GM21619 (cell line): ENCODE measurements around the gene AQP1.

Experiments used
- ATAC-seq: cut with Tn5 transposase; IDR thresholded peaks from one replicate; pipeline ENCODE4 v1.9.1; 2021; ENCODE audit not compliant: unreplicated experiment

AQP1 gene

GRCh38 chr7:30905078-30906012 lies 6.3 kb upstream of the AQP1 start:
- ATAC-seq = no peak

GRCh38 chr7:30906014-30906413 lies 5.6 kb upstream of the AQP1 start:
- no peak for ATAC-seq

DNA sequence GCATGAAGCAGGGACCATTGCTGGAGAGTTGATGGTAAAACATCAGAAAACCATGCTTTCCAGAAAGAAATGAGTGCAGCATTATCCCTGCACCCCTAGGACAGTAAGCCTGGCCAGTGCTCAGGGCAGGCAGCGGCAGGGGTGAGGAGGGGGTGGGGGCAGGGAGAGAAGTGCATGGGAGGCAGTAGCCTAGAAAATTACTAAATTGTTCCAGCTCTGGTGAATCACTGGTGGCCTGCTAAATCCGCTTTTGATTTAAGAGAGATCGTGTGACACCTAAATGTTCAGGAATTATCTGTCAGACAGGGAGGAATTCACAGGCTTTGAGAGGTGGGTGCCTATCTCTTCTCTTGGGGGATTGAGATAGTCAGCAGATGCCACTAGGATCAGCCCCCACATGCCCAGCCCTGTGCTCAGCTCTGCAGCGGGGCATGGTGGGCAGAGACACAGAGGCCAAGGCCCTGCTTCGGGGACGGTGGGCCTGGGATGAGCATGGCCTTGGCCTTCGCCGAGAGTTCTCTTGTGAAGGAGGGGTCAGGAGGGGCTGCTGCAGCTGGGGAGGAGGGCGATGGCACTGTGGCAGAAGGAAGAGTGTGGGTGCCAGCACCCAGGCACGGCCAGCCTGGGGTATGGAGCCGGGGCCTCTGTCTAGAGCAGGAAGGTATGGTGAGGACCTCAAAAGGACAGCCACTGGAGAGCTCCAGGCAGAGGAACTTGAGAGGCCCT lies 5.0 kb upstream of the AQP1 start:
- ATAC-seq = no peak

- ATAC-seq = no peak
Observed at GRCh38 chr7:30907527-30908267, 4.0 kb upstream of the AQP1 start.

GRCh38 chr7:30908681-30909080 lies 3.0 kb upstream of the AQP1 start:
- ATAC-seq = no peak

- no peak for ATAC-seq
Observed at GRCh38 chr7:30909431-30909830, 2.2 kb upstream of the AQP1 start.

- ATAC-seq = no peak
Observed at GRCh38 chr7:30910411-30911073, 1.1 kb upstream of the AQP1 start.

- no peak for ATAC-seq
Observed at GRCh38 chr7:30911133-30911532, 520 bp upstream of the AQP1 start.

DNA sequence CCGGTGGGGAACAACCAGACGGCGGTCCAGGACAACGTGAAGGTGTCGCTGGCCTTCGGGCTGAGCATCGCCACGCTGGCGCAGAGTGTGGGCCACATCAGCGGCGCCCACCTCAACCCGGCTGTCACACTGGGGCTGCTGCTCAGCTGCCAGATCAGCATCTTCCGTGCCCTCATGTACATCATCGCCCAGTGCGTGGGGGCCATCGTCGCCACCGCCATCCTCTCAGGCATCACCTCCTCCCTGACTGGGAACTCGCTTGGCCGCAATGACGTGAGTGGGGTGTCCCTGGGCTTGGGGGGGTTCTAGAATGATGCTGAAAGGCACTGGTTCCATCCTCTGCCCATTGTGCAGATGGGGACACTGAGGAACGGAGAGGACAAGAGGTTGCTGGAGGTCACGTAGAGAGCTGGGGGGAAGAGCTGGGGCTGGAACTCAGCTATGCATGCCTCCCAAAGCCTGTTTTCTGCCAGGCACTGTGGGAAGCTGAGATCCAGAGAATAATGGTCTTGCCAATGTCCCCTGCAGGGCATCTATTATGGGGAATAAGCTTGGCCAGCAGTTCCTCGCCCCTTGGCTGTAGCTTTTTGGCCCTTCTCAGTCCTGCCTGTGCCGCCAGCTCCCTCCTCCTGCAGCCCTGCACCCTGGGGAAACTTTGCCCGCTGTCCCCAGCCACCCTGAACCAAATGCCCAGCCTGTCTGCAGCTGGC lies 523 bp downstream of the AQP1 start:
- ATAC-seq = no peak

DNA sequence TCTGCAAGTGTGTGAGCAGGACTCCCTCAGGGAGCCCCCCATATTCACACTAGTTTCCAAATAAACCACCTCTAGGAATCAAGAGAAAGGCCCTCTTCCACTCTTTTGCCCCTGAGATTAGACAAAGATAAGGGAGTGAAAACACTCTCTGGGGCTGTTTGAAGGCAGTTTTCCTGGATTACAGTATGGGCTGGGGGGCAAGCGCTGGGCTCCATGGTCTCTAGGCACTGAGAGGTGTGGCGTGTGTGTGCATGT lies 1.0 kb downstream of the AQP1 start:
- no peak for ATAC-seq

DNA sequence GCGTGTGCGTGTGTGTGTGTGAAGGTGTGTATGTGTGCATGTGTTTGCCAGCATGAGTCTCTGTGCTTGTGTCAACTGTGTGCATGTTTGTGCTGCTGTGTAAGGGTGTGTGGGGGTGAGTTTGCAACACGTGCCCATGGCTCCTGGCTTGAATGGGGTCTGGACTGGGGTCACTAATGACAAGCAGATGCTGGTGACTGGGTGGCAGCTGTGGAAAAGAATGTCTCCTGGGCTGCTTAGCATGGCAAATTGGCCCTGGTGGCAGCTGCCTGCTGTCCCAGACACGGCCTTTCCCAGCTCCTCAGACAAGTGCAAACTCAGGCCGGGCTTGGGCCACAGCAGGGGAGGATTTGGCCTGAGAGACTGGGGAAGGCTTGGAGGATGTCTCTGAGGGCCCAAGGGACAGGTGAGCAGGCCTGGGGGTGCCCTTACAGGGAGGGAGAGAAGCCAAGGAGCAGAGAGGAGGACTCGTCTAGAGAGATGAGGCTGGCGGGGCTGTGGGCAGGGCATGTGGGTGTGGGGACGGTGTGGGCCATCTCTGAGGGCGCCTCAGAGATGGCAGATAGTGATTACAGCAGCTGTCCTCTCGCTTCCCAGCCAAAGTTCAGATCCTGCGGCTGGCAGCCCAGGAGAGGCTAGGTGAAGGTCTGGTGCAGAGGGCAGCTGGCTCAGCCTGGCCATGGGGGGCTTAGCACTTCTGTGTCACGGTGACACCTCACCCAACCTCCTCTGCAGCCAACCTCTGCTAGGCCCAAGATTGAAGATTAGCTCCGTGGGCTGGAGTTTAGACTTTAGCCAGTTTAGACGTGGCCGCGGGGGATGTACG lies 1.5 kb downstream of the AQP1 start:
- ATAC-seq = no peak

- no peak for ATAC-seq
Observed at GRCh38 chr7:30913821-30914515, 2.3 kb downstream of the AQP1 start.

DNA sequence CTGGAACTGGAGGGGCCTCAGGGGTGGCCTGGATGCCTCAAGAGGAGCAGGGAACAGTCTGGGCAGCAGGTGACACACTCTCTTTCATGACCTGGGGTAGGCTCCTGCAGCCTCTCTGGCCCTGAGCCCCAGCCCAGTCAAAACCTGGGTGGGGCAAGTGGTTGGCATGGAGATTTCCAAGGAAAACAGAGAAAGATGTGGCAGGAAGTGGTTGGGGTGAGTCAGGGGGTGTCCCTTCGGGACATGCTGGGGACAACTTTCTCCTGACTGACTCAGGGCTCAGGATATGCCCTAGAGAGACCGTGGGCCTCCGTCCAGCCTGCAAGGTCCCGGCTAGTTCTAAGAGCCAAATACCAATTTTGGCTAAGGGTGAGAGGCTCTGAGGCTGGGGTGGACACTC lies 2.9 kb downstream of the AQP1 start:
- ATAC-seq = no peak

GRCh38 chr7:30915005-30915601 lies 3.5 kb downstream of the AQP1 start:
- no peak for ATAC-seq

DNA sequence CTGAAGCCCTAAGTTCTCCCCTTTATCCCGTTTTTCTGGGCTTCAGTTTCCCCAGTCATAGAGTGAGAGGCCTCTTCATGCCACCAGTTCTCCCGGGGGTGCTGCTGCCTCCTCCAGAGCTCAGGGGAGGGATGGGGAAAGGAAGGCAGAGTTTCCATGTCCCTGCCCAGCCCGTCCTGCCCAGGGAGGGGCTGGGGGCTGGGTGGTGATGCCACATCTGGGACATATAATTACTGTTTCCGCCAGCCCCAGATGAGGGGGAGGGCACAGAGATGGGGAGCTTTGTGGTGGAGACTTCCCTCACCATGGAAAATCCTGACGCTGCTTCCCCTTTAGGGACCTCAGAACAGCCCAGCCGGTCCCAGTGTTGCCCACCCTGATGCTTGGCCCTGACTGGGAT lies 4.1 kb downstream of the AQP1 start:
- no peak for ATAC-seq

- no peak for ATAC-seq
Observed at GRCh38 chr7:30916255-30916654, 4.6 kb downstream of the AQP1 start.

- ATAC-seq = no peak
Observed at GRCh38 chr7:30916767-30917166, 5.1 kb downstream of the AQP1 start.

DNA sequence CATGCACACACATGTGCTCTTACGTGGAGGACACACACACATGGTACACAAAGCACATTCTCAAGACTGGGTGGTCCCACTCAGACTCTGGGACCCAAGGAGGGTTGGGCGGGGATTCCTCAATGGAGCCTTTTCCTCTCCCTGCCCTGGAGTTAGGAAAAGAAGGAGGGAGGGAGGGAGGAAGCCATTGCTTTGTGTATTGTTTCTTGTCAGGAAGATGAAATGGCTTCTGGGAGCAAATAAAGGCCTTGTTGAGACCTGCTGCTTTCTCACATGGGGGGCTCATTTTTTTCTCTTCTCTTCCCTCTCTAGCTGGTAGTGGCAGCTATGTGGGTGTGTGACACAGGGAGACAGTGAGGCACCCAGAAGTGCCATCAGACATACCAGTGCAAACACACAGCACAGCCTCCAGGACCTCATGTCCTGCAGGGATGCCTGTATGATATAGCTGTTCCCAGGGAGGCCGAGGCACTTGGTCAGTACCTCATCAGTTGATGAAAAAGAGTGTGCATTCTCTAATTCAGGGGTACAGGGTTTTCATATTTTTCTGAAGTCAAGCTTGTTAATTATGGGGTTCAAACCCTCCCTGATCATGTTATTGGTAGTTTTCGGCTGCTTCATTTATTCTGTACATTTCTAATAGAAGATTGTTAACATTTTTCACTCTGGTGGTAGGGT lies 5.7 kb downstream of the AQP1 start:
- no peak for ATAC-seq
